ENCODE measurements around the gene VPS13A.
"Not testable (repeated sequence)": the region's sequence is repeated elsewhere in the genome, so short reads cannot be mapped to it uniquely, and the experiment has no call there.

VPS13A gene

DNA sequence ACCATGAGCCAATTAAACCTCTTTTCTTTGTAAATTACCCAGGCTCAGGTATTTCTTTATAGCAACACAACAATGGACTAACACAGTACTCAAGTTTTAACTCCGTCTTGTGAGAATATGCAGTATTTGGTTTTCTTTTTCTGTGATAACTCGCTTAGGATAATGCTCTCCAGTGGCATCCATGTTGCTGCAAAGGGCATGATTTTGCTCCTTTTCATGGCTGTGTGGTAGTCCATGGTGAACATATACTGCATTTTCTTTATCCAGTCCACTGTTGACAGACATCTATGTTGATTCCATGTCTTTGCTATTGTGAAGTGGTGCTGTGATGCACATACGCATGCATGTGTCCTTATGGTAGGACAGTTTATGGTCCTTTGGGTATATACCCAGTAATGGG is 10.9 kb downstream of the VPS13A start:
- DNase-seq: no peak

DNA sequence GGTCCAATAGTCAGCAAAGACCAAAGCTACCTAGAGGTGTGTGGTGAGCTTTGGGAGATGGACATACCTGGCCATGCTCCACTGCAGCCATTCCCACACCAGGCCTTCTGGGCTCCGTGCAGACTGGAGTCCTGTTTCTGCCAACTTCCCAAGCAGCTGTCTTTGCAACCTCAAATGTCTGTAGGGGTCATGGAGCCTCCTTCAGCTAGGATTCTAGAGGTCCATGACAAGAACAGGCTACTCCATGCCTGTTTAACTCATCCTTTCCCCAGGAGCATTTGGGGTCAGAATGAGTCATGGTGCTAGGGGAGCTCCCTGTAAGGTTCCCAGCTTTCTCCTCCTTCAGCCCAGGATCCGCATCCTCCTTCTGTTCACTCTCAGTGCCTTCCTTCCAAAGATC is 17.1 kb downstream of the VPS13A start:
- DNase-seq: no peak

DNA sequence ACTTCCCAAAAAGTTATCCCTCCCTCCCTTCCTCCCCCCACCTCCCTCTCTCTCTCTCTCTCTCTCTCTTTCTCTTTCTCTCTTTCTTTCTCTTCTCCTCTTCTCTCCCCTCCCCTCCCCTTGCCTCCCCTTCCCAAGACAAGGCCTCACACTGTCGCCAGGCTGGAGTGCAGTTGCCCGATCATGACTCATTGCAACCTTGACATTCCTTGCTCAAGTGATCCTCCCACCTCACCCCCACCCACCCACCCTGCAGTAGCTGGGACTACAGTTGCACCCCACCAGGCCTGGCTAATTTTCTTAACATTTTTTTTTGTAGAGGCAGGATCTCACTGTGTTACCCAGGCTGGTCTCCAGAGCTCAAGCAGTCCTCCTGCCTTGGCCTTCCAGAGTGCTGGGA is 32.8 kb downstream of the VPS13A start:
- DNase-seq: no peak

DNA sequence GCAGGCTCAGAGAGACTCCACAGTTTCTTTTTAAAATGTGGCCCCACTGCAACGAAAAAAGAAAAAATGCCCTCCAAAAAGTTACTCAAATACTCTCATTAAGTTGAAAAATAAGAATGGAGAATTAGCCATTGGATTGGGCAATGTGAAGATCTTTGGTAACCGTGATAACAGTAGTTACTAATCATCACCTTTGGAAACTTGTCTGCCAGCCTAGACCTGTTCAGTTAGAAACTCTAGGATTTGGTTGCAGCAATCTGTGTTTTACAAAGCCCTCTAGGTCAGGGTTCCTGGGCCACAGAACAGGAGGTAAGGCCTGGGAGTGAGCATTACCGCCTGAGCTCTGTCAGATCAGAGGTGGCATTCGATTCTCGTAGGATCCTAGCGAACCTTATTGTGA is 34.2 kb downstream of the VPS13A start:
- no peak for DNase-seq

DNA sequence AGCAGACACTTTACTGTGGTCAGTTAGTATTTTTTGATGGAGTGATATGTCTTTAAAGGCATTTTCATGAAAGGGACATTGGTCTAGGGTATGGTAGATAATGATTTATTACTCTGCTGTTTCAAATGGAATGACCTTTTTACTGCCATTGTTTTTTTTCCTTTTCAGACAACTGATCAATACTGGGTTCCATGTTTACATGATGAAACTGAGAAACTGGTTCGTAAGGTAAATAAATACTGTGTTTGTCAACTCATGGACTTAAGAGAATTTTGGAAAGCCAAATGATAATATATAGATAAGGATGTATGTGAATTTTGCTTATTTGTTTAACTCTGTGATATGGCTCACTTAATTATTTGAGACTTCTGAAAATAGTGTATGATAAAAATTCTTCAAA is 35.5 kb downstream of the VPS13A start:
- no peak for DNase-seq

DNA sequence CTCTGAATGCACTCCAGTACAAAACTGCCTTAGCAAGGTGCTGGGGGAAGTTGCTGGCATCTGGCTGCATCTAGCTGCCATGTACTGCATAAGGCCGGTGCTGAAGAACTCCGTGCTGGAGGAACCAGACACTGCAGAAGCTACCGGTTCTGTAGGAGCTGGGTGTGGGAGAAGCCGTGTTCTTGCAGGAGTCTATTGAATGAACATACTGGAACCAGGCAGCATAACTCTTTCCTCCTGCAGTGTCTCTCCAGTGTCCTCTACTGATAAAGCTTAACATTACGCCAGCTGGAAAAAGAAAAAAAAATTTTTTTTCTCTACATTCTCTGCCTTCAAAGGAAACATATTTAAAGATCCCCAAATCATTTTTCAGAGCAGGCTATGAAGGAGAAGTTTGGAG is 38.5 kb downstream of the VPS13A start:
- DNase-seq: no peak

DNA sequence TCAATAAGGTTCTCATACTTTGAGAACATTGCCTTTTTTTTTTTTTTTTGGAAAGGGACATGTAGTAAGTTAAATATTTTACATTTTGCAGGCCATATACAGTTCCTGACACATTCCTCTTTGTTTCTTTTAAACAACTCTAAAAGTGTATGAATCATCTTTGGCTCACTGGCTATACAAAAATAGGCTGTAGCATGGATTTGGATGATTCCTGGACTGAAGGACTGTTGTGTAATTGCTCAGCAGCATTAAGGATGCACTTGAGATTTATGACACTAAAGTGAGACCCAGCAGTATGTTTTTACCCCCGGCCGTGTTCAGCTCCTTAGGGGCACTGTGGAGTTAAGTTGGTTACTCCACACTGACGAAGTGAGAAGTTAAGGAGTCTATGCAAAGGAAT is 41.3 kb downstream of the VPS13A start:
- no peak for DNase-seq

DNA sequence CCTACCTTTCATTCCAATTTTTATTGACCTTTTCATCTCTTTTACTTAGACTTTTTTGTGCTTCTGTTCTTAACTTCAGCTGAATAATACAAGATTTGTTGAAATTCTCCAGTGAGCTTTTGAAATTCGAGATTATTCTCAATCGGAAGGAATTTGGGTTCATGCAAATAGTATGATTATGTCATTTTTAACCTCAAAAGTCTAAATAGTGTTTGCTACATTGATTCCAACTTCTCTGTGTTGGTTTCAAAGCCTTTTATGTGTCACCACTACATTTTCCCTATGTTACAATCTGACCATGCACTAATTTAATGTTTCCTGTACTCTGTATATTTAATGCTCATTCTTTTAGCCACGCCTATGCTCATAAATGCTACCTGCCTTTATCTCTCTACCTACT is 44.1 kb downstream of the VPS13A start:
- no peak for DNase-seq

DNA sequence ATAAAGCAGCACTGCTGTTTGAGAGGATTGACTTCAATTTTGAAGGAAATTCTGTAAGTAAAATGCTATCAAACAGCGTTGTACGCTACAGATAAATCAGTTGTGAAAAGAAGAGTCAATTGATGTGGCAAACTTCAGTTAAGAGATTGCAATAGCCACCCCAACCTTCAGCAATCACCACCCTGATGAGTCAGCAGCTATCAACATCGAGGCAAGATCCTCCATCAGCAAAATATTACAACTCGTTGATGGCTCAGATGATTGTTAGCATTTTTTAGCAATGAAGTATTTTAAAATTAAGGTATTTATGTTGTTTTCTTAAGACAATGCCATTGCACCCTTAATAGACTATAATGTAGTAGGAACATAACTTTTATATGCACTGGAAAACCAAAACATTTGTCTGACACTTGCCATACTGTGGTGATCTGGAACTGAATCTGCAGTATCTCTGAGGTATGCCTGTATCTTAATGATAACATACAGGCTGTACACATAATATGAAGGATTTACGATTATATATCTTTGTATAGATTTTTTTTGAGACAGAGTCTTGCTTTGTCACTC is 47.5 kb downstream of the VPS13A start:
- no peak for DNase-seq

DNA sequence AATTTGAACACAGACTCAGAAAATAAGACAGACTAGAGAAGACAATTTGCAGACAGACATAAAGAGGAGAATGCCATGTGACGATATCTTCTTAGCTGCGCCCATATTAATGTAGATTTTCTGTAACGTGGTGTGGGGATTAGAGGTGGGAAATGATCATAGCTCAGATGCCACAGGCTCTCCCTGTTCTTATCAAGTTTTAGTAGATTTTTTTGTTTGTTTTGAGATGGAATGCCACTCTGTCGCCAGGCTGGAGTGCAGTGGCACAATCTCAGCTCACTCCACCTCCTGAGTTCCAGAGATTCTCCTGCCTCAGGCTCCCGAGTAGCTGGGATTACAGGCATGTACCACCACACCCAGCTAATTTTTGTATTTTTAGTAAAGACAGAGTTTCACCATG is 59.4 kb downstream of the VPS13A start:
- no peak for DNase-seq

DNA sequence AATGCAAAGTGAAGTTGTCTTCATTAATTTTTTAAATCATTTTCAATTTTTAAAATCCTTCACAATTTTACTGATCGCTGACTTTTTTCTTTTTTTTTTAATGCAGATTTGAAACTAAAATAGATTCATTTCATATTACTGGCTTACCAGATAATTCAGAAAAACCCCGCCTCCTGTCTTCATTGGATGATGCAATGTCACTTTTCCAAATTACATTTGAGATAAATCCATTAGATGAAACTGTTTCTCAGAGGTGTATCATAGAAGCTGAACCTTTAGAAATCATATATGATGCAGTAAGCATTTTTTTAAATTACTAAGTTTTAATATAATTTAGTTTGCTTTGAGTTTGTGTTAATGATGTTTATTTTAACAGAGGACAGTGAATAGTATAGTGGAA is 60.6 kb downstream of the VPS13A start:
- no peak for DNase-seq

DNA sequence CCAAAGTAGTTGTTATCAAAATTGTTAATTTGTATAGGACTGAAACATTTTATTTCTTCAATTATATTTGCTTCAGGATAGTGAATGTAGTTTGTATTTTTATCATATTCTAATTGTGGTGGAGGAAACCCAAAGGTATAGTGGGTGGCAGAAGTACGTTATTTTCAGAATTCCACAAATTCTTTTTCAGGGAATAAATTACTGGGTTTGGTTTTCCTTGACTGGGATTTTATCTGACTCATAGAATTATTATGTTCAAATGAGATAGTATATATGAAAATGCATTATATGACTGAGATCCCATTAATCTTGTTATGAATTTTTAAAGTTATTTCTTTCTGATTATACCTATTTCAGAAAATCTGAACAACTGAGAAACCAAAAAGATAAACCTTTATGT is 73.7 kb downstream of the VPS13A start:
- DNase-seq: no peak

DNA sequence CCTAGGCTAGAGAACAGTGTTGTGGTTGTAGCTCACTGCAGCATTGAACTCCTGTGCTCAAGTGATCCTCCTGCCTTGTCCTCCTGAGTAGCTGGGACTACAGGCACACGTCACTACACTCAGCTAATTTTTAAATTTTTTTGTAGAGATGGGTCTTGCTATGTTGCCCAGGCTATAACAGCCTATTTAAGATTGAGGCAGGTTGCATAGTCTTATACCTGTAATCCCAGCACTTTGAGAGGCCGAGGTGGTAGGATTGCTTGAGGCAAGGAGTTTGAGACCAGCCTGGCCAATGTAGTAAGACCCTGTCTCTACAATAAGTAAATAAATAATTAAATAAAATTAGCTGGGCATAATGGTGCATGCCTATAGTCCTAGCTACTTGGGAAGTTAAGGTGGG is 79.9 kb downstream of the VPS13A start:
- DNase-seq: no peak

DNA sequence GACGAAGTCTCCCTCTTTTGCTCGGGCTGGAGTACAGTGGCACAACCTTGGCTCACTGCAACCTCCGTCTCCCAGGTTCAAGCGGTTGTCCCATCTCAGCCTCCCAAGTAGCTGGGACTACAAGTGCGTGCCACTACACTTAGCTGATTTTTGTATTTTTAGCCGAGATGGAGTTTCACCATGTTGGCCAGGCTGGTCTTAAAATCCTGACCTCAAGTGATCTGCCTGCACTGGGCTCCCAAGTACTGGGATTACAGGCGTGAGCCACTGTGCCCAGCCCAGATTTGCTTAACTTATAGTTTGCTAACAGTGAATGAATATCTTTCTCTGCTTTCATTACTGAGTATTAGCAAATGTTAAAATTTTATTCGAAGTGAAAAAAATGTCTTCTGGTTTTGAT is 84.3 kb downstream of the VPS13A start:
- DNase-seq: no peak

DNA sequence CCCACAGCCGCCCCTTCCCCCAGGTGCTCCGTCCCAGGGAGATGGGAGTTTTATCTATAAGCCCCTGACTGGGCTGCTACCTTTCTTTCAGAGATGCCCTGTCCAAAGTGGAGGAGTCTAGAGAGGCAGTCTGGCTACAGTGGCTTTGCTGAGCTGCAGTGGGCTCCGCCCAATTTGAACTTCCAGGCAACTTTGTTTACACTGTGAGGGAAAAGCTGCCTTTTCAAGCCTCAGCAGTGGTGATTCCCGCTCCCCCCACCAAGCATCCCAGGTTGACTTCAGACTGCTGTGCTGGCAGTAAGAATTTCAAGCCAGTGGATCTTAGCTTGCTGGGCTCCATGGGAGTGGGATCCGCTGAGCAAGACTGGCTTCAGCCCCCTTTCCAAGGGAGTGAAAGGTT is 90.4 kb downstream of the VPS13A start:
- not testable (repeated sequence) for DNase-seq

DNA sequence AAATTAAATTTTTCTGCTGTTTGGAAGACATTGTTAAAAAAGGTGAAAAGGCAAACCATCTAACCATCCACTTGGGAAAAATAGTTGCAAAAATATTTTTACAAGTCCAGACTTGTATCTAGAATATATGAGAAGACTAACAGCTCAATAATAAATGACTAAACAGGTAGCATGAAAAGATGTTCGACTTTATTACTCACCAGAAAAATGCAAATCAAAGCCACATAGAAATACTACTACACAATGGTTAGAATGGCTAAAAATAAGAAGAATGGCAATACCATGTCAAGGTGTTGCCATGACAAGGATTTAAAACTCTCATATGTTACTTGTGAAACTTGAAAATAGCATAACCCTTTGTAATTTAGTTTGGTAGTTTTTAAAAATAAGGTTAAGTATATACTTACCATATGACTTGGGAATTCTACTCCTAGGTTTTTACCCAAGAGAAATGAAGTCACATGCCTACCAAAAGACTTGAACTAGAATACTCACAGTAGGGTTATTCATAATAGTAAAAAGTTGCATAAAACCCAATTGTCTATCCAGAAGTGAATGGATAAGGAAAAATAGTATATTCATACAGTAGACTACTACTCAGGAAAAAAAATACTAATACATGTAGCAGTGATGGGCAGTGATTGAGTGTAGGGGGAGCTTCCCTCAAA is 93.8 kb downstream of the VPS13A start:
- no peak for DNase-seq

DNA sequence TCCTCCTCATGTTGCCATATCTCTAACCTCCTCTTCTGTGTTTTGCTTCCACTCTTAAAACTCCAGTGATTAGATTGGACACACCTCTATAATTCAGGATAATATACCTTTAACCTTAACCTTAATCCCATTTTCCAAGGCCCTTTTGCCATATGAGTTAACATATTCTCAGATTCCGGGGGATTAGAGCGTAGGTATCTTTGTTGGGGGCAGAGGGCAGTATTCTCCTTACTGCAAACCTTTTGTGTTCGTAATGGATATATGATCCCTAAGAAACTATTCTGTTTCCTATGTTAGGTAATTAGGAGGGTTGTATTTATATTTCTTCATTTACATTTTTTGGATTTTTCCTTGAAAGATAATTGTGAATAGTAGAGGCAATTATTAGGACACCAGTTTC is 99.5 kb downstream of the VPS13A start:
- no peak for DNase-seq

DNA sequence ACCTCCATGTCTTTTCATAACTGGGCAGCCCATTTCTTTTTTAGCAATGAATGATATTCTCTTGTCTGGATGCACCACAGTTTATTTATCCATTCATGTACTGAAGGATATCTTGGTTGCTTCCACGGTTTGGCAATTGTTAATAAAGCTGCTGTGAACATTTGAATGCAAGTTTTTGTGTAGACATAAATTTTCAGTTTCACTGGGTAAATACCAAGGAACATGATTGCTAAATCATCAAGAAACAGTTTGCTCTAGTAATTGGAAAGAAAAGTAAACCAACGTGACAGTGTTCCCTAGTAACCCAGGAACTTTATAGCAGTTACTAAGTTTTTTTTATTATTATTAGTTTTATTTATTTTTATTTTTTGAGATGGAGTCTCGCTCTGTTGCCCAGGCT is 100.4 kb downstream of the VPS13A start:
- DNase-seq: no peak

DNA sequence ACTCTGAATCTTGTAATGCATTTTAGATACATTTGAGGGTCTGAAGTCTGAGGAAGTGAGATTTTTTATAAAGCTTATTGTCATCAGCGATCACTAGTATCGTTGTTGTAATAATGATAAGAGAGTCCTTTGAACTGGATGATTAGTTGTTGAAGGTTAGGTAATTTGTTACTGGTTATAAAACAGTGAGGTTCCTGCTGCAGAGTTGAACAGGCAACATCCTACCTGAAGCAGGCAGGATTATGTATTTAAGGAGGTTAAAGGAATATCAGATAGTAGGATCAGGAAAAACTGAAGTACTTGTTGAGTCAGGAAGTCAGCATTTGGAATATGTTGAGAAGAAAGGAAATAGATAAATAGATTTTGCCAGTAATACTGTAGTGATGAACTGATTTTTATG is 106.7 kb downstream of the VPS13A start:
- DNase-seq: no peak

DNA sequence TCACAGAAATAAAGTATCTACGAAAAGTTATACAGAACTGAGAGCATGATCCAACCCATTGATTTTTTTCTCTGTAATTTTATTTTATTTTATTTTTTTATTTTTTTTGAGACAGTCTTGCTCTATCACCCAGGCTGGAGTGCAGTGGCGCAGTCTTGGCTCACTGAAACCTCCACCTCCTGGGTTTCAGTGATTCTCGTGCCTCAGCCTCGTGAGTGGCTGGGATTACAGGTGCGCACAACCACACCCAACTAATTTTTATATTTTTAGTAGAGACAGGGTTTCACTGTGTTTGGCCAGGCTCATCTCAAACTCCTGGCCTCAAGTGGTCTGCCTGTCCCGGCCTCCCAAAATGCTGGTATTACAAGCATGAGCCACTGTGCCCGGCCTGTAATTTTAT is 107.3 kb downstream of the VPS13A start:
- DNase-seq: no peak

DNA sequence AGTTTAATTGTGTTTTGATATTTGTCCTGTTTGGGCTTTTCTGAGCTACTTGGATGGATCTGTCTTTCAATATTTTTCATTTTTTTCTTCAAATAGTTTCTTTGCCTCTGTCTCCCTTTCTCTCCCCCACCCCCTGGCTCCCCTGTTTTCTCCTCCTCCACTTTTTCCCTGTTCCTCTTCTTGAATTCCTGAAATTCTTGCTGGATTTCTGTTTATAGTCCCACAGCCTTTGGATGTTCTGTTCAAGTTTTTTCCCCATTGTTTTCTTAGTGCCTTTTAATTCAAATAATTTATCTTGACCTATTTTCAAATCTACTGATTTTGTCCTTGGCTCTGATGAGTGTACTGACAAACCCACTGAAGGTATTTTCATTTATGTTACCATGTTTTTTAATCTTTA is 113.0 kb downstream of the VPS13A start:
- DNase-seq: no peak

DNA sequence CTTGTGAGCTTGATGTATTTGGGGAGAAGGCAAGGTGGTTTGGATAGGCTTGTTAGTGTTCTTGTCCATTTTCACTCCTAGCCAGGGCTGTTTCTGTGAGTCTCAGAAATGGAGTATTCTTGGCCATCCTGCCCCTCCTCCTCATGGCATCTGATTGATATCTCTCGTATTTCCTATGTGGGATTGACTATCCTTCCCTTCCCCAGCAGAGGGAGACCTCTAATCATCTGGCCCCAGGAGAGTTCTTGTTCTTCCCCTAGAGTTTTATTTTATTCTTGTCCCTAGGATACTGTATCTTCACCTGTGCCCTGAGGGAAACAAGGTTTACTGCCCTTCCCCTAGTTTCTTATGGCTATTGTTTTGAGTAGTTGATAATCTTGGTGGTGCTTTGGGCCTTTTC is 114.4 kb downstream of the VPS13A start:
- no peak for DNase-seq

DNA sequence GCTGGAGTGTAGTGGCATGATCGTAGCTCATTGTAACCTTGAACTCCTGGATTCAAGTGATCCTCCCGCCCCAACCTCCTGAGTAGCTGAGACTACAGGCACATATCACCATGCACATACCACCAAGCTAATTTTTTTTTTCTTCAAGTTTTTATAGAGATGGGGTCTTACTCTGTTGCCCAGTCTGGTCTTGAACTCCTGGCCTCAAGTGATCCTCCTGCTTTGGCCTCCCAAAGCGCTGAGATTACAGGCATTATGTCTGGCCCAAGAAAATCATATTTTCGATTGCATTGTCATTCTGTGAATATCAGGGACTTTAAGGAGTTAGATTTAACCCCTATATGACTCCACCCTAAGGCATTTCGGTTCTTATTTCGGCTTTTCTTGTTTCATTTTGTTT is 116.6 kb downstream of the VPS13A start:
- no peak for DNase-seq

DNA sequence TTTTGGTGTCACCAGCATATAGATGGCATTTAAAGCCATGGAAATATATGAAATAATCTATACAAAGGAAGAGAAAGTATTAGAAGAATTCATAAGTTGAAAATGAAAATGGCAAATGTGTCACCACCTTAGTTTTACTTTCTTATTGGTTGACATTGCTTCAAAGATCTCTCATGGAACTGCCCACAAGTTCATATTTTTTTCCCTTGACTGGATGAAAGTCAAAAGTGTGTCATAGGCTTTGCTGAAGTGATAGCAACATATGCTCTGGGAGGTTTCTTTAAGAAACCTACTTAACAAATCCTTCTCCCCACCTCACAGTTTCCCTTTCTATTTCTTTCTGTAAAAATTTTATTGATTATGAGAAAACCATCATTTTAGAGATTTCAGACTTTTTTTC is 127.2 kb downstream of the VPS13A start:
- no peak for DNase-seq

DNA sequence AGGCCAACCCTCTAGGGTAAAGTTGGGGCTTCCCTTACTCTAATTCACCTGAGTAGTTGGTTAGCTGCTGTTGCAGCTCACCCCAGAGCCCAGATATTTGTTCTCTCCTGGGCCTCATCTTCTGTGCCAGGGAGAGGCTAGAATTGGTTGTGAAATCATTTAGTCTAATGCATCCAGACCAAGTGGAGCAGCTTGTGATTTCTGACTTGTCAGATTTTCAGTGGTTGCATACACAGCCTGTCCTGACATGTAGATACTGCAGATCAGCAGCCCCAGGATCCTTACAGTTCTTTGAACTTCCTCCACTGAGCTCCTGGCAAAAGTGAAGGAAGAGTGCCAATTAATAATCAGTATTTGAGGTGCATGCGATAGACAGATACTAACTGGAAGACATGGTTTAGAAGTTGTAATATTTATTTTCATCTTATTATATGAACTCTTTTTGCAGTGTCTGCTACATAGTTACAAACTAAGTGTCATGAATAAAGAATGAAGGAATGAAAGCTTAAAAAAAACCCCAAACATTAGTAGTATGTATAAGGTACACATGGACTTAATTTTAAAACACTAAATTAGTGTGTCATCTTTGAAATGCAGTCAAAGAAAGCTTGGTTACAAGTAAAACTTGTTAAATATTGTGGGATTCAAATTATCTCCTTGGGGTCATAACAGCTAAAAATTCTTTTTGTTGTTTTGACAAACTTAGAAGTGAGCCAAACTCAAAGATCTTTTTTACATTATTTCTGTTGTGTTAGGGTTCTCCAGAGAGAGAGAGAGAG is 128.5 kb downstream of the VPS13A start:
- no peak for DNase-seq

All from stimulated activated naive CD4-positive, alpha-beta T cell treated with Interleukin-2 at 50 U/mL for 16 hours (primary cell).